ENCODE data around the gene PRR23E. TPM values are rescaled to one million over a fixed set of nuclear protein-coding genes. Genes with fewer than 3 reads are reported as not detected.

PRR23E gene
- total and polyA plus RNA-seq, 5 donors, result not detected

- DNase-seq (no peak), ATAC-seq (no peak)
- Histone ChIP-seq H3K27me3 (ENCODE audit: control insufficient read depth, insufficient read depth) (peaks cover 3% of the 10 kb centered on the region), H3K4me1 (ENCODE audit: control insufficient read depth, insufficient read depth, low read length) (no peaks in the 10 kb centered on the region), H3K4me3 (ENCODE audit: low read length) (no peak overlapping the region), H3K27ac (ENCODE audit: low read length) (no peak overlapping the region), H3K9me3 (ENCODE audit: control insufficient read depth, low read length) (no peaks in the 10 kb centered on the region)
- intact Hi-C loops (cut with DNase I), result no loop called here
- 18% methylated on average over 1 of the region's 1 CpG for WGBS
Observed at GRCh38 chr3:127203024-127203423, 10.1 kb downstream of the PRR23E start.

- Histone ChIP-seq H3K4me1 (ENCODE audit: control insufficient read depth, insufficient read depth, low read length) (no peaks in the 10 kb centered on the region), H3K27me3 (ENCODE audit: control insufficient read depth, insufficient read depth) (peaks cover 2% of the 10 kb centered on the region), H3K27ac (ENCODE audit: low read length) (no peak overlapping the region), H3K9me3 (ENCODE audit: control insufficient read depth, low read length) (no peaks in the 10 kb centered on the region), H3K4me3 (ENCODE audit: low read length) (no peak overlapping the region)
- ATAC-seq (no peak), DNase-seq (no peak)
- WGBS, result 80% methylated on average over 17 of the region's 17 CpGs
- intact Hi-C loops (cut with DNase I), result no loop called here
Observed at GRCh38 chr3:127204841-127205582, 12.1 kb downstream of the PRR23E start.

GRCh38 chr3:127206154-127206553 lies 13.2 kb downstream of the PRR23E start:
- H3K27me3 ChIP-seq (ENCODE audit: control insufficient read depth, insufficient read depth), result no peaks in the 10 kb centered on the region
- ATAC-seq (no peak), DNase-seq (no peak)
- H3K4me3 ChIP-seq (ENCODE audit: low read length), result no peak overlapping the region
- WGBS, result 80% methylated on average over 3 of the region's 3 CpGs
- no peak overlapping the region for H3K27ac ChIP-seq (ENCODE audit: low read length)
- no peaks in the 10 kb centered on the region for H3K4me1 ChIP-seq (ENCODE audit: control insufficient read depth, insufficient read depth, low read length)
- H3K9me3 ChIP-seq (ENCODE audit: control insufficient read depth, low read length), result no peaks in the 10 kb centered on the region
- intact Hi-C loops (cut with DNase I), result no loop called here

DNA sequence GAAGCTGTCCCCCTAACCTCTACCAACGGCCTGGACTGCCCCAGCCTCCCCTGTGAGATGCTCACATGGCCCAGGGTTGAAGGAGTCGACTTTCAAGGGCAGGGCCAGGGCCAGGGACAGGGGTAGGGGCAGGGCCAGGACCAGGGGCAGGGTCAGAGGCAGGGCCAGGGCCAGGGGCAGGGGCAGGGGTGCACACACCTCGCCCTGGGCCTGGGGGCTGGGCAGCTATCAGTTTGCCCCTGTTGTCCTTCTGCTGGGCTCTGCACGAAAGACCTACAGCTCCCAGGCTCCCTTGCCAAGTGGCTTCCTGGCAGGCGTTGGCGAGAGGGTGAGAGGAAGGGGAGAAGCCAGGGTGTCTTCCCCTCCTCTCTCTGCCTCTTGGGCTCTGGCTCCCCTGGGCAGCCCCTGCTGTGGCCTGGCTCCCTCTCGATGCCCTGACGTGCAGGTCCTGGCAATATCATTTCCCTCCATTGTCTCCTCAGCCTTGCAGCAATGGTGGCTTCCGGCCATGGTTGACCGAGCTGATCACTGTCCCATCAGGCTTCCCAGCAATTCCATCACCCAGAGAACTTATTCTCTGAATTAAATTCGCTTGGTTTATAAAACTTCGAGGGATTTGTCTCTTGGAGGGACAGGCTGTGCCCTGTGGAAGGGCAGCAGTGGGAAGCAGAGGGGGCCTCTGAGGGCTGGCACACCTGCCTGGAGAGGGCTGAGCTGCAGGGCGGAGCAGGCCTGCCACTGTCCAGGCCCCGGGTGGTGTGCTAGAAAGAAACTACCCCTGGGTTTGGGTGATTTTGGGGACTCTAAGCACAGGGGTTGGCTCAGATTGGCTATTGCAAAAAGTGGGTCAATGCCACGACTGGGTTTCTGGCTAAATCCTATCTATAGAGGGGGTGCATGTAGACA lies 13.9 kb downstream of the PRR23E start:
- ATAC-seq (no peak), DNase-seq (no peak)
- intact Hi-C loops (cut with DNase I), result no loop called here
- Histone ChIP-seq H3K4me1 (ENCODE audit: control insufficient read depth, insufficient read depth, low read length) (no peaks in the 10 kb centered on the region), H3K27me3 (ENCODE audit: control insufficient read depth, insufficient read depth) (no peaks in the 10 kb centered on the region), H3K4me3 (ENCODE audit: low read length) (no peak overlapping the region), H3K9me3 (ENCODE audit: control insufficient read depth, low read length) (no peaks in the 10 kb centered on the region), H3K27ac (ENCODE audit: low read length) (no peak overlapping the region)
- WGBS, result 62% methylated on average over 15 of the region's 15 CpGs

DNA sequence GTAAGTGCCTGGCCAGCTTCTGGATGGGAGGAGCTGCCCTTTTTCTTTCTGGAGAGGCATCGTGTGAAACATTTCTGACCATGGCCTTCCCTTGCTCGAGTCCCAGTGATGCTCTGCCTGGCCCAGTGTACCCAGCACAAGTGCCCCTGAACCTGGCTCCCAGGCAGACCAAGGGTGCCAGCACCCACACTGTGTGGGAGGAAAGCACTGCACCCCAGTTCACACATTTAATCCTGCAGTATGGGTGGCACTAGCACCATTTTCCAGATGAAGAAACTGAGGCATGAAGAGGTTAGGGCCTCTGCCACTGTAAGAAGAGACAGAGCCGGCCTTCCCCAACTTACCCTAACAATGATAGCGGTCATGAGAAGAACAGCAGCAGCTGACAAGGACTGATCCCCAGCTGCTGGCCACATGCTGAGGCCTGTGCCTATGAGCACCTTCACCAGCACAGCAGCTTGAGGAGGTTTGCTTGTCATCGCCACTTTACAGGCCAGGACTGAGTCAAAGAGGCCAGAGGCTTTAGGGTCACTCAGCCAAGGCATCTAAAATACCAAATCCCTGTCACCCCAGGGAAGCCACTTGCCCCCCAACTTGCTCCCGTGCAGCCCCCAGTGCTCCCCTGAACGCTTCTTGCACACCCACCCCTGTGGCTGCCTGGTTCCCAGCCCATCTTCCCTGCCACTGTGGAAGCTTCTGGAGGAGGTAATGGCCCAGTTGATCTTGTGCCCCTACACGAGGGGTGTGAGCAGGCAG lies 15.0 kb downstream of the PRR23E start:
- Histone ChIP-seq H3K9me3 (ENCODE audit: control insufficient read depth, low read length) (no peaks in the 10 kb centered on the region), H3K4me1 (ENCODE audit: control insufficient read depth, insufficient read depth, low read length) (no peaks in the 10 kb centered on the region), H3K27me3 (ENCODE audit: control insufficient read depth, insufficient read depth) (no peaks in the 10 kb centered on the region), H3K4me3 (ENCODE audit: low read length) (no peak overlapping the region), H3K27ac (ENCODE audit: low read length) (no peak overlapping the region)
- intact Hi-C loops (cut with DNase I), result no loop called here
- no peak for DNase-seq
- ATAC-seq, result no peak
- 79% methylated on average over 8 of the region's 8 CpGs for WGBS

DNA sequence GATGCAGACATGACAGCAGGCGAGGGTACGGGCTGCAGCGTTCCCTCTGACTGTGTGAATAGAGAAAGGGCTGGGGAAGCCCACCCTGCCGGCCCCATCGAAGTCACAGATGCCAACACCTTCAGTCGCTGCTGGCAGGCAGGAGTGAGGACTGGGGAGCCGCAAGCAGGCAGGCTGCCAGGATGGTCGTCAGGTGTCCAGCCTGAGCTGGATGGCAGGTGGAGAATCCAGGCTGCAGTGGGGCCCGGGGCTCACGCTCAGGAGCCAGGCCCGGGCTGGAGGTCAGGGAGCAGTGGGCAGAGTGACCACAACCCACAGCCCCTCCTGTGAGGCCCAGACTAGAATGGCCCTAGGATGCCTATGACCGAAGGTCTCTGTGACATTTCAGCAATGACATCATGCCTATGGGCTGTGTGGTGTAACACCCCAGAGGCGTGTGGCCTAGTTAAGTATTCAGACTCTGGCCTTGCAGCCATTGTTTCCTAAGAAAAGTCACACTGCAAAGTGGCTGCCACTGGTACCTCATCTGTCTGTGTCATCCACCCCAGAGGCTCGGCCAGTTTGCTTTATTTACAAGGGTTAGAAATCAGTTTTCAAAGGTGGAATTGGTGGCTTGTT lies 15.7 kb downstream of the PRR23E start:
- H3K4me3 ChIP-seq (ENCODE audit: low read length), result no peak overlapping the region
- H3K4me1 ChIP-seq (ENCODE audit: control insufficient read depth, insufficient read depth, low read length), result no peaks in the 10 kb centered on the region
- DNase-seq (no peak), ATAC-seq (no peak)
- 74% methylated on average over 14 of the region's 14 CpGs for WGBS
- H3K27me3 ChIP-seq (ENCODE audit: control insufficient read depth, insufficient read depth), result no peaks in the 10 kb centered on the region
- H3K27ac ChIP-seq (ENCODE audit: low read length), result no peak overlapping the region
- no peaks in the 10 kb centered on the region for H3K9me3 ChIP-seq (ENCODE audit: control insufficient read depth, low read length)
- intact Hi-C loops (cut with DNase I), result no loop called here

GRCh38 chr3:127209155-127209839 lies 16.4 kb downstream of the PRR23E start:
- 73% methylated on average over 13 of the region's 13 CpGs for WGBS

GRCh38 chr3:127209840-127210653 lies 17.1 kb downstream of the PRR23E start:
- ATAC-seq, result no peak
- H3K27ac ChIP-seq (ENCODE audit: low read length), result no peak overlapping the region
- no peaks in the 10 kb centered on the region for H3K27me3 ChIP-seq (ENCODE audit: control insufficient read depth, insufficient read depth)

More at GRCh38 chr3:127209155-127209839, 16.4 kb downstream of the PRR23E start:
- ATAC-seq (no peak), DNase-seq (no peak)
- Histone ChIP-seq H3K4me1 (ENCODE audit: control insufficient read depth, insufficient read depth, low read length) (no peaks in the 10 kb centered on the region), H3K27ac (ENCODE audit: low read length) (no peak overlapping the region), H3K9me3 (ENCODE audit: control insufficient read depth, low read length) (no peaks in the 10 kb centered on the region), H3K27me3 (ENCODE audit: control insufficient read depth, insufficient read depth) (no peaks in the 10 kb centered on the region), H3K4me3 (ENCODE audit: low read length) (no peak overlapping the region)
- intact Hi-C loops (cut with DNase I), result no loop called here

GRCh38 chr3:127210654-127210943 lies 17.7 kb downstream of the PRR23E start:
- no peaks in the 10 kb centered on the region for H3K27me3 ChIP-seq (ENCODE audit: control insufficient read depth, insufficient read depth)
- H3K4me1 ChIP-seq (ENCODE audit: control insufficient read depth, insufficient read depth, low read length), result no peaks in the 10 kb centered on the region
- H3K4me3 ChIP-seq (ENCODE audit: low read length), result no peak overlapping the region
- no peak for ATAC-seq
- H3K9me3 ChIP-seq (ENCODE audit: control insufficient read depth, low read length), result no peaks in the 10 kb centered on the region
- DNase-seq, result no peak
- 85% methylated on average over 7 of the region's 7 CpGs for WGBS
- no peak overlapping the region for H3K27ac ChIP-seq (ENCODE audit: low read length)
- intact Hi-C loops (cut with DNase I), result no loop called here

More at GRCh38 chr3:127209840-127210653, 17.1 kb downstream of the PRR23E start:
- no peak for DNase-seq
- 70% methylated on average over 14 of the region's 14 CpGs for WGBS
- Histone ChIP-seq H3K4me3 (ENCODE audit: low read length) (no peak overlapping the region), H3K4me1 (ENCODE audit: control insufficient read depth, insufficient read depth, low read length) (no peaks in the 10 kb centered on the region), H3K9me3 (ENCODE audit: control insufficient read depth, low read length) (no peaks in the 10 kb centered on the region)
- intact Hi-C loops (cut with DNase I), result no loop called here
